ENCODE measurements around the gene SCARB2. TPM values are rescaled to one million over a fixed set of nuclear protein-coding genes. Genes with fewer than 3 reads are reported as not detected.
"Not testable (repeated sequence)": the region's sequence is repeated elsewhere in the genome, so short reads cannot be mapped to it uniquely, and the experiment has no call there.

Gene SCARB2, protein sequence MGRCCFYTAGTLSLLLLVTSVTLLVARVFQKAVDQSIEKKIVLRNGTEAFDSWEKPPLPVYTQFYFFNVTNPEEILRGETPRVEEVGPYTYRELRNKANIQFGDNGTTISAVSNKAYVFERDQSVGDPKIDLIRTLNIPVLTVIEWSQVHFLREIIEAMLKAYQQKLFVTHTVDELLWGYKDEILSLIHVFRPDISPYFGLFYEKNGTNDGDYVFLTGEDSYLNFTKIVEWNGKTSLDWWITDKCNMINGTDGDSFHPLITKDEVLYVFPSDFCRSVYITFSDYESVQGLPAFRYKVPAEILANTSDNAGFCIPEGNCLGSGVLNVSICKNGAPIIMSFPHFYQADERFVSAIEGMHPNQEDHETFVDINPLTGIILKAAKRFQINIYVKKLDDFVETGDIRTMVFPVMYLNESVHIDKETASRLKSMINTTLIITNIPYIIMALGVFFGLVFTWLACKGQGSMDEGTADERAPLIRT
- polyA plus RNA-seq (ENCODE audit: insufficient read length): 173 TPM
- long read RNA-seq, donor 1, full-length matches to known transcripts: 61 of 66 reads
- long read RNA-seq, donor 1, partial matches to known transcripts: 5 of 66 reads
- long read RNA-seq, donor 1, other reads (novel, unspliced or antisense): 0 of 66 reads
- long read RNA-seq, donor 2, full-length matches to known transcripts: 43 of 43 reads
- long read RNA-seq, donor 2, partial matches to known transcripts: 0 of 43 reads
- long read RNA-seq, donor 2, other reads (novel, unspliced or antisense): 0 of 43 reads
- long read RNA-seq, donor 3, full-length matches to known transcripts: 24 of 31 reads
- long read RNA-seq, donor 3, partial matches to known transcripts: 7 of 31 reads
- long read RNA-seq, donor 3, other reads (novel, unspliced or antisense): 0 of 31 reads
- long read RNA-seq, donor 4, partial matches to known transcripts: 0 of 6 reads
- long read RNA-seq, donor 4, other reads (novel, unspliced or antisense): 0 of 6 reads
- long read RNA-seq, donor 5, full-length matches to known transcripts: 52 of 71 reads
- long read RNA-seq, donor 5, partial matches to known transcripts: 19 of 71 reads
- long read RNA-seq, donor 5, other reads (novel, unspliced or antisense): 0 of 71 reads
- long read RNA-seq, donor 6, full-length matches to known transcripts: 38 of 38 reads
- long read RNA-seq, donor 6, partial matches to known transcripts: 0 of 38 reads
- long read RNA-seq, donor 6, other reads (novel, unspliced or antisense): 0 of 38 reads
- long read RNA-seq, donor 7, full-length matches to known transcripts: 68 of 84 reads
- long read RNA-seq, donor 7, partial matches to known transcripts: 11 of 84 reads
- long read RNA-seq, donor 7, other reads (novel, unspliced or antisense): 5 of 84 reads
- long read RNA-seq, donor 8, full-length matches to known transcripts: 22 of 22 reads
- long read RNA-seq, donor 8, partial matches to known transcripts: 0 of 22 reads
- long read RNA-seq, donor 8, other reads (novel, unspliced or antisense): 0 of 22 reads

DNA sequence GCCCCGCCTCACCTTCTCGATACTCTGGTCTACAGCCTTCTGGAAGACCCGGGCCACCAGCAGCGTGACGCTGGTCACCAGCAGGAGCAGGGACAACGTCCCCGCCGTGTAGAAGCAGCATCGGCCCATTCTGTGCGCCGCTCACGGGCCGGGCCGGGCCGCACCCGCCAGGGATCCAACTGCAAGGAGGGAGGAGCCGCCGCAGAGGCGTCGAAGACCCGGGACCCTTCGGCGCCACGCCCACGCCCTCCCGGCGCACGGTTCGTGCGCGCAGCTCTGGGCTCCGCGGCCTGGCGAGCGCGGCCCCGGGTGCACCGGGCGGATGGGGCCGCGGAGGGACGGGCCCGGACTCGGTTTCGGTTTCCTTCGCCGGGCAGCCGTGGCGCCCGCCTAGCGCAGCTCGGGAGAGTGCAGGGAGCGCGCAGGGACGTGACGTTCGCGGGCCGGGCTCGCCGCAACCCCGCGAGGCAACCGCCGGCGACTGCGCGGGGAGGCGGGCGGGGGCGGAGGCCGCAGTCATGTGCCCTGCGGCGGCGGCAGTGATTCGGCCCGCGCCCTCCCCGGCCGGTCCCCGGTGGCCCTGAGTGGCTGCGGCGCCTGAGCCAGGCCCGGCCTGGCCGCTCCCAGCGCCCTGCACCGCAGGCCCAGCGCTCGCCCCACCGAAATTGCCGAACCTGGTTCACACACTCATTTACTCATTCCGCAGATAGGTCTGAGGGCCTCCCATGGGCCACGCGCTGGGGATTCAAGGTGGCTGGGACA, at the start of gene SCARB2:
SCARB2 (minus strand) TSS at position 410 of the 762 bp plus-strand sequence; CDS start at position 129, 281 bp downstream.
- peak; percentile 77 for DNase-seq

DNA sequence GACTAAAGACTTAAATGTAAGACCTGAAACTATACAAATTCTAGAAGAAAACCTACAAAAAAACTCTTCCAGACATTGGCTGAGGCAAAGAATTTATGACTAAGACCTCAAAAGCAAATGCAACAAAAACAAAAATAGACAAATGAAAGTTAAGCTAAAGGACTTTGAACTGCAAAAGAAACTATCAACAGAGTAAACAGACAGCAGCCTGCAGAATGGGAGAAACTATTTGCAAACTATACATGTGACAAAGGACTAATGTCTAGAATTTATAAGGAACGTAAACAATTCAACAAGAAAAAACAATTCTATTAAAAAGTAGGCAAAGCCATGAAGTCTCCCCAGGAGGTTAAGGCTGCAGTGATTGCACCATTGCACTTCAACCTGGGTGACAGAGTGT, 46.9 kb upstream of the SCARB2 start:
- DNase-seq: no peak

DNA sequence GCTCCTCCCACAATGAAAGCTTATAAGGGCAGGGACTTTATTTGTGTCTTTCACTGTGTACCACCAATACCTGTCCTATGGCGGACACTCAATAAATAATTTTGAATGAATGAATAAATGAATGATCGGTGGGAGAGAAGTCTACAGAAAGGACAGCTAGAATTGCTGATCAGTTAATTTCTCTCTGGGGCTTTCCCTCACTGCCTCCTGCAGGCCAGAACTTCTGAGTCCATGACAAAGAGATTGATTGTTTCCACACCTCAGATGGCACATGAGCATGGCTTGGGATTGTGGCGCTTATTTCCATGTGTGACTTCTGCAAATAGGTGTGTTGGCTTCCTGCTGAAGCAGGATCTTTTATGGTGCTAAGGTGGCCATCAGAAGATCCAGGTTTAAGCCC, 44.2 kb upstream of the SCARB2 start:
- no peak for DNase-seq

DNA sequence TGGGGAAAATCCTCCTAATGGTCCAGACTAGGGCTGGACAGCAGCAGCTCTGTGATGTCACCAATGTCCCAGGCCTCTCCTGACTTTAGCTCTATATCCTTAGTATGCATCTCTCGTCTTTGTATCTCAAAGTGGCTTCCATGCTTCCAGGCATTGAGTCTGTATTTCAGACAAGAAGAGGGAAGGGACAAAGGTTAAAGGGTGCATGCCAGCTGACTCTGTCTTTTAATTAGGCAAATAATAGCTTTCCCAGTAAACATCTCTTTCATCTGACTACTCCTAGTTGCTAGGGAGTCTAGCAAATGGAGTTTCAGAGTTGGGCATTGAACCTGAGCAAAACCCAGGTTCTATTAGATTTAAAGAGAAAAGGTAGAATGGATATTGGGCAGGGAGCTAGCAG, 43.3 kb upstream of the SCARB2 start:
- no peak for DNase-seq

DNA sequence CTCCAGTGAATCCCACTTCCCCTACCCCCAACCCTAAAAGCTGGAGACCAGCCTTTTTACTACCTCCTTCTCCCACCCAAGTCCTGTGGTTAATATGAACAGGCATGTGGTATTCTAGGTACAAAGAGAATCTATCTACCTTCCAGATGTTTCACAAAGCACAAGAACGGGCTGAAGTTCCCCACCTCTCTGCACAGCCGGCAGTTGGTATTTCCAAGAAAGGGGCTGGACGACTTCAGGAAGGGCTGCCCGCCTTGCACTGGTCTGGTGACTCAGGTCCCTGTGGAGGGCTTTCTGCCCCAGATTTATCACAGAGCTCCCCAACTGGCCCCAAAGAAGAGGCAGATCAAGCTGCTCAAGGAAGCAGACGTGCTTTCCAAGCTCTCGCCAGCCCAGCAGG, 42.4 kb upstream of the SCARB2 start:
- DNase-seq: no peak

DNA sequence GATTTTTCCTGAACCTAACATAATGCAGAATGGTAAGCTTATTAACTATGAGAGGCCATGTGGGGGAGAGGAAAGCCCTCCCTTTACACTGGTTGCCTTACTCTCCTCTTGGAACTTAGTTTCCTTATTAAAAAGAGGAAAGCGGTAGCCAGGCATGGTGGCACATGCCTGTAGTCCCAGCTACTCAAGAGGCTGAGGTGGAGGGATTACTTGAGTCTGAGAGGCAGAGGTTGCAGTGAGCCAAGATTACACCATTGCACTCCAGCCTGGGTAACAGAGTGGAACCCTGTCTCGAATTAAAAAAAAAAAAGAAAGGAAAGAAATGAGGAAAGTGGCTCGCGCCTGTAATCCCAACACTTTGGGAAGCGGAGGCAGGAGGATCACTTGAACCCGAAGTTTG, 39.9 kb upstream of the SCARB2 start:
- no peak for DNase-seq

DNA sequence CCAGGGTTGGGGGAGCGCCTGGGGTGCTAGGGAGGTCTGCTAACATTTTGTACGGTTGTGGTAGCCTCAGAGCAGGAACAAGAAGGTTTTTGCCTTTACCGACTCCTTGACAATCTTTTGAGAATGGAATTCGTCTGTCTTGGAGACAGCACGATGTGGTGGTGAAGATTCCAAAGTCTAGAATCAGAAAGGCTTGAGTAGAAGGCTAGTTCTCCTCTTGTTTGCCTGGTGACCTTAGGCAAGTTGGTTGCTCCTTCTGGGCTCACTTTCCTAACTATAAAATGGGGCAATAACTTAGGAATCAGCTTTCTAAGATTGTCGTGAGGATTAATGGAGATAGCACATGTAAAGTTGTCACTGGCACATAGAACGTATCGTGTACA, 38.6 kb upstream of the SCARB2 start:
- DNase-seq: no peak

DNA sequence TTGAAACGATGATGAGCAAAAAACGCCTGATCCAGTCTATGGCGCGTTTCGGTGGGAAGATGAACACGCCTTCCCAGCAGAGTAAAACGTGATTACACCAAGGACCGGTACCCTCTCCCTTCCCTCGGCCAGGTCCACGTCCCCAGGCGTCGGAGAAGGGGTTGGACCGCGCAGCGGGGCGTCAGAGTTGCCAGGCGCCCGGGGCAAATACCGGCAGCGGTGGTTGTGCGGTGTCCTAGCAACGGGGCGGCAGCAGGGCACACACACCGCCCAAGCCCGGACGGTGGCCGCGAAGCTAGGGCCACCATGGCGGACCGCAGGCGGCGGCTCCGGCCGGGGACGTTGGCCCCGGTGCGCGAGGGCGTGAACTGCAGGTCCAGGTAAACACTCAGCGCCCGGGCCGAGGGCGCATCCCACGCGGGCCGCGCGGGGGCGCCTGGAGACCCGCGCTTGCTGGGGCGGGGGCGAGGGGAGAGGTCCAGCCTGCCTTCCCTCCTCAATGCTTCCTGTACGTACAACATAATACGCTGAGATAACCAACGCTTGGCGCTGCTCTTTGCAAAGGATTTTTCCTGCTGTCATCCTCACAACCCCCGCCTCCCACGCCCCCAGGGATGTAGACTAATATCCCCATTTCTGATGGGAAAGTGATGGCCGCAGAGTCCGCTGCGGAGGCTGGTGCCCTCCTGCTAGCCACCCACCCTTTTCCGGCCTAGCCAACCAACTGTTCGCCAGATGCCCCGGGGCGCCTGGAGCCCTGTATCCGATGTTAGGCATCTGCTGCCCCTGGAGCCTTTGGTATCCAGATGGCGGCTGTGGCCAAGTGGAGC, 38.0 kb upstream of the SCARB2 start, which contains the start of gene FAM47E:
FAM47E (plus strand) TSS at position 281 of the 830 bp plus-strand sequence; CDS start at position 307, 26 bp downstream.
- peak; percentile 71 for DNase-seq

DNA sequence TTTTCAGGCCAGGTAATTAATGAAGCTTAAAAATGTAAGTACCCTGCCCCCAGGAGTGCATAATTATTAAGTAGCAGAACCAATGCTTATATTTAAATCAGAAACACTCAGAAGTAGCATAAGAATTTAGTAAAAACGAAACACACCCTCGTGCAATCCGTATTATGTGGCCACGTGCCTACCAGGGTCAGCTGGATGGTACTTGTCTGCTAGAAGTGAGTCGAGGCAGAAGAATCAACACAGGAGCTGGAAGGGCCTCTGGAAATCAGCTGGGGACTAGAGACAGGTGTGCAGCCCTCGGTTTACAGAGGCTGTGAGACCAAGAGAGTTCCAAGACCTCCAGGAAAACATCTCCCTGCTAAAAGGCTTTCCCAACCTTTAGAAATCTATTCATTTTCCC, 37.3 kb upstream of the SCARB2 start:
- DNase-seq: no peak

DNA sequence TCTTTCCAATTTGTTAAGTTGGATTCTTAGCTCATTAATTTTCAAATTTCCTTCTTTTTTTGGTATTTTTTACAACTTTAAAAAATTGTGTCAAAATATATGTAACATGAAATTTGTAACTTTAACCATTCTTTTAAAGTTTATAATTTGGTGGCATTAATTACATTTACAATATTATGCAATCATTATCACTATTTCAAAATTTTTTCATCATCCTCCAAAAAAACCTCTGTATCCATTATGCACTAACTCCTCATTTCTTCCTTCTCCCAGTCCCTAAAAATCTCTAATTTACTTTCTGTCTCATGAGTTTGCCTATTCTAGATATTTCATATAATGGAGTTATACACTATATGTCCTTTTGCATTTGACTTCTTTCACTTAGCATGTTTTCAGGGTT, 33.2 kb upstream of the SCARB2 start:
- no peak for DNase-seq

DNA sequence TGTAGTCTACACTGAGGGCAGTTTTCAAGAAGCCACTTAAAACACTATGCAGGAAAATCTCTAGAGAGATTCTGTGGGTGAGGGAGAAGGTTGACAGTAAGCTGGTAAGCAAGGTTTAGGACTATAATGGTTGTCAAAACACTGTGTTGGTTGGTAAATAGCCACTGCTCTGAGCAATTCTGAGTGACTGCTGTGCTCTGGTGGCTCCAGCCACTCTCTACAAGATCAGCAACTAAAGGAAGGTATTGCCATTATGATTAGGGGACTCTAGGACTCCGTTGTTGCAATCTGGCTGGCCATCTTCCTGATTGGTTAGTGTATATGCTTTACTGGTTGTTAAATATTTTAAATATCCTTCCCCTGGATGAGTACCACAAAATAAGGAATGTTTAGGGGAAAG, 32.4 kb upstream of the SCARB2 start:
- no peak for DNase-seq

DNA sequence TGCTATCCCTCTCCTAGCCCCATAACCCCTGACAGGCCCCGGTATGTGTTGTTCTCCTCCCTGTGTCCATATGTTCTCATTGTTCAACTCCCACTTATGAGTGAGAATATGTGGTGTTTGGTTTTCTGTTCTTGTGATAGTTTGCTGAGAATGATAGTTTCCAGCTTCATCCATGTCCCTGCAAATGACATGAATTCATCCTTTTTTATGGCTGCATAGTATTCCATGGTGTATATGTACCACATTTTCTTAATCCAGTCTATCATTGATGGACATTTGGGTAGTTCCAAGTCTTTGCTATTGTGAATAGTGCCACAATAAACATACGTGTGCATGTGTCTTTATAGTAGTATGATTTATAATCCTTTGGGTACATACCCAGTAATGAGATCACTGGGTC, 30.3 kb upstream of the SCARB2 start:
- not testable (repeated sequence) for DNase-seq

DNA sequence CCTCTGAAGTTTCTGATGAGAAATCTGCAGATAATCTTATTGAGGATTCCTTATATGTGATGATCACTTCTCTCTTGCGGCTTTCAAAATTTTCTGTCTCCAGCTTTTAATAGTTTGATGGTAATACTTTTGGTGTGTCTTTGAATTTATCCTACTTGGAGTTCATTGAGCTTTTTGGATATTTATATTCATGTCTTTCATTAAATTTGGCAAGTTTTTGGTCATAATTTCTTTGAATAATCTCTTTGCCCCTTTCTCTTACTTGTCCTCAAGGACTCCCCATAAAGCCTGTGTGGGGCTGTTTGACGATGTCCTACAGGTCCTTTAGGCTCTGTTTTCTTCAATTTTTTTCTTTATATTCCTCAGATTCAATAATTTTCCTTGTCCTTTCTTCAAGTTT, 26.6 kb upstream of the SCARB2 start:
- DNase-seq: no peak

DNA sequence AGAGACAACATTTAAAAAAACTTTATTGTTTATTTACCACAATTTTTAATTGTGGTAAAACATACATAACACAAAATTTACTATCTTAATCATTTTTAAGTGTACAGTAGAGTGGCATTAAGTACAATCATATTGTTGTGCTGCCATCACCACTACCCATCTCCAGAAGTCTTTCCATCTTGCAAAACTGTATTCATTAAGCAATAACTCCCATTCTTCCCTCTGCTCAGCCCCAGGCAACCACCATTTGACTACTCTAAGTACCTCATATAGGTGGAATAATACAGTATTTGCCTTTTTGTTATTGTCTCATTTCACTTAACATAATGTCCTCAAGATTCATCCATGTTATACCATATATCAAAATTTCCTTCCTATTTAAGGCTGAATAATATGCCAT, 25.1 kb upstream of the SCARB2 start:
- DNase-seq: no peak

DNA sequence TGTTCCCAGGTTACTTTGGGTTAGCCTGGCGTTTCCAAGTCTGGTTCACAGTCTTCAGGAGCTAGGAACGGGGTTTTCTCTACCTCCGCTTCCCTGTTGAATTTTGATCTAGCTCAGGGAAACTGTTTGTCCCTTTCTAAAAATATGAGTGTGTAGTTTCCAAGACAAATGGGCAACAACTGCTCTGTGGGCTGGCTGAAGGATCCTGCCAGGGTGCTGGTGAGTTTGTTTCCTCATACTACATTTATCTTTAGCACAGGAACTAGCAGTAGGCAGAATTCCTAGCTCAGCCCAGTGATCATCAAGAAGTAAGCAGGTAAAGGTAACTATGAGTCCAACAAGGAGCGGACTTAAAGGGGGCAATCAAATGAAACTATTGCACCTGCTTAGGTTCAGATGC, 24.6 kb upstream of the SCARB2 start:
- no peak for DNase-seq

DNA sequence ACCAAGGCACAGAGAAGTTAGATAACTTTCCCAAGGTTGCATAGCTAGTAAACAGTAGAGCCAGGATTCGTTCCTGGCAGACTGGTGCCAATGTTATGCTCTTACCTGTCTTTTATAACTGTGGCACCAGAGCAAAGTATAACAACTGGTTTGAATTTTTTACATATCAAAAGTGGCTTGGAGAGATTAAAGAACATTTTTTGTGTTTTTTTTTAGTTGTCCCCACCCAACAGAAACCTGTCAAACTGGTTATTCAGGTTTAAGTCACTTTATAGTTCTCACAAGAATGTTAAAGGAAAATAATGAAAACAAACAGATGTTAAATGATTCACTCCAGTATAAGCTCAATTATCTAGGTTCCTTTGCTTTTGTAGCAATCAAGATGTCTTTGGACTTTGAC, 22.3 kb upstream of the SCARB2 start:
- peak; percentile 44 for DNase-seq

DNA sequence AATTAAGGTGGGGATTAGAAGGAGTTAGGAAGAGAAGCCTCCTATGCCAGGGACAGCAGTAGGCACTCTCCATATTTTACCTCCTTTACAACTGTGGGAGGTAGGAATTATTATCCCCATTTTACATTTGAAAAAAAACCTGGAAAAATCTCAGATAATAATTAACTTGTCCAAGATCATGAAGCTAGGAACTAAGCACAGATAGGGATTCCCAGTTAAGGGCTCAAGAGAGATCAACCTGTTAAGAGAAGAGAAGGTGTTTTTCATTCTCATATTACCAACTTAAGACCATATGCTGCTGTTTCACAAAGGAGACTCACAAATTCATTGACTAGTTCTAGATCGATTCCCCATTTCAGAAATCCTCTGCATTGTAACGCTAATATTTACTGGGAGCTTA, 21.8 kb upstream of the SCARB2 start:
- DNase-seq: no peak

DNA sequence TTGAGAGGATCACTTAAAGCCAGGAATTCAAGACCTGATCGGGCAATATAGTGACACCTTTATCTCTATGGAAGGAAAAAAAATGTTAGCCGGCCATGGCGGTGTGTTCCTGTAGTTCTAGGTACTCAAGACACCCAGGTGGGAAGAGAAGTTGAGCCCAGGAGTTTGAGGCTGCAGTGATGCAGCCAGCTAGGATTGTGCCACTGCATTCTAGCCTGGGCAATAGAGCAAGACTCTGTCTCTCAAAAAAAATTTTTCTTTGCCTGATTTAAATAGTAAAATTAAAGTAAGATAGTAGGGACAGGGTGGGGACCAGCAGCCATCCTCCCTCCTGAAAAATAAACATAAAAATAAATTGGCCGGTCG, 21.0 kb upstream of the SCARB2 start:
- no peak for DNase-seq

DNA sequence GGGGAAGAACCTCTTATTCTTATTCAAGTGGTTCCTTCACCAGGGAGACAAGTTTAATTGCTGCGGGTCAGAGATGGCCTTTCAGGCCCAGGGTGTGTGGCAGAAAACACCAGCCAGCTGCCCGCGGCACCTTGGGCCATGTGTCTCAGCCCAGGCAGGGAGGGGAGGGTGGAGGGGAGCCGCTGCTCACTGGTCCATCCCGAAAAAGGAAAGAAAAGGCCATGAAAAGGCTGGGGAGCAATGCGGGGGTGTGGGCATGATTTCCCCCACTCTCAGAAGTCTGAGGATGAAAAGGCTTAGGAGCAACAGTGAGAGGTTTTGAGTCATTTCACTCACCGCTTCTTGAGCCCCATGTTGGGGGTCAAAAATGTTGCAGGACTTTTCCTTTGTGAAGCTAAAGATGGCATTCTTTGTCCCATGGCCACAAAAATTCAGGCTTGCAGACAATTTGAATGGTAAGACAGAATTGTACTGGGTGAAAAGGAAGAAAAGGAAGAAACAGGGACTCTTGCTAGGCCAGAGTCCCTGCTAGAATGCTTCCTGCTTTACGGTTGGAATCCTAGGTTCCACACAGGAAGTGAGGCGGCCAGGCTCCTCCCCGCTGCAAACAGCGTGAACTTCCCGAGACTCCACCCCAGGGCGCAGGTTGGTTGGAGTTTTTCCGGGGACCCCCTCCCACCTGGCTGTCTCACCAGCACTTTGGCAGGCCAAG, 20.5 kb upstream of the SCARB2 start:
- DNase-seq: no peak

DNA sequence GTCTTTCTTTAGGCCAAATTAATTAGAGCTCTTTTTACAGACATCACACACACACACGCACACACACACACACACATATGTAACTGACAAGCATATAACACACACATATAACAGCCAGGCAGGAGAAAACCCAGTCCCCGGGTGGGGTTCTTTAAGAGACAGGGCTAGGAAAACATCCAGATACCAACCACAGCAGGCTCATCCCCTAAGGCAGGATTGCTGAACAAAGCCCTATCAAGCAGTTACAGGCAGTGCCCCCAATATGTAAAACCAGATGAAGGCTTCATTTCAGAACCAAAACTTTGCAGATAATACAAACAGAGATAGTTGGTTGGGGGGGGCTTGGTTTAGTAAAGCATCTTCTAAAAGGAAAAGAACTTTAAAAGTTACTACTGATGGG, 19.9 kb upstream of the SCARB2 start:
- DNase-seq: no peak
